GM23338 (cell line): ENCODE data around the gene CDKL4. TPM values are rescaled to one million over a fixed set of nuclear protein-coding genes. Genes with fewer than 3 reads are reported as not detected.
A peak's percentile ranks its signal among the peaks of the same experiment; 100 is the strongest.
"Not testable (repeated sequence)": the region's sequence is repeated elsewhere in the genome, so short reads cannot be mapped to it uniquely, and the experiment has no call there.

Source experiments
- ATAC-seq: fragments of 200-7000 bp; cut with Tn5 transposase; 3 replicates; pipeline ENCODE4 v1.9.1; 2020
- DNase-seq: peaks from one replicate; pipeline ENCODE4 v3.0.0-alpha.2; 2015; ENCODE audit warnings: low spot score
- H2AFZ ChIP-seq: fragments of 200-600 bp; sonication (generic); 2 replicates; pipeline ENCODE4 v1.8.0; 2016; ENCODE audit warnings: antibody characterized with exemption, mild to moderate bottlenecking, moderate library complexity
- H3F3A ChIP-seq: fragments of 200-600 bp; sonication (generic); replicated peaks from 2 replicates; pipeline ENCODE4 v1.8.0; 2017; ENCODE audit warnings: antibody characterized with exemption, mixed run types, low read depth
- H3K27ac ChIP-seq: fragments of 200-600 bp; sonication (generic); 2 replicates; pipeline ENCODE4 v1.6.1; 2016; ENCODE audit warnings: low read depth
- H3K27me3 ChIP-seq: fragments of 200-600 bp; sonication (generic); 2 replicates; pipeline ENCODE4 v1.8.0; 2016; ENCODE audit warnings: mild to moderate bottlenecking, mixed run types, moderate library complexity; ENCODE audit not compliant: insufficient read depth
- H3K36me3 ChIP-seq: fragments of 200-600 bp; sonication (generic); 2 replicates; pipeline ENCODE4 v1.8.0; 2016; ENCODE audit warnings: mild to moderate bottlenecking; ENCODE audit not compliant: insufficient read depth
- H3K4me1 ChIP-seq: fragments of 200-600 bp; sonication (generic); 2 replicates; pipeline ENCODE4 v1.8.0; 2016; ENCODE audit warnings: mild to moderate bottlenecking, moderate library complexity; ENCODE audit not compliant: insufficient read depth
- H3K4me2 ChIP-seq: fragments of 200-600 bp; sonication (generic); 2 replicates; pipeline ENCODE4 v1.7.1; 2017; ENCODE audit warnings: mixed run types
- H3K4me3 ChIP-seq: fragments of 200-600 bp; sonication (generic); 2 replicates; pipeline ENCODE4 v1.6.1; 2016; ENCODE audit warnings: mixed run types
- H3K79me2 ChIP-seq: fragments of 200-600 bp; sonication (generic); replicated peaks from 2 replicates; pipeline ENCODE4 v1.8.0; 2017; ENCODE audit warnings: mild to moderate bottlenecking; ENCODE audit not compliant: insufficient read depth
- H3K9me2 ChIP-seq: fragments of 200-600 bp; sonication (generic); 2 replicates; pipeline ENCODE4 v1.8.0; 2017; ENCODE audit not compliant: insufficient read depth
- H4K20me1 ChIP-seq: fragments of 200-600 bp; sonication (generic); replicated peaks from 2 replicates; pipeline ENCODE4 v1.8.0; 2017; ENCODE audit warnings: mild to moderate bottlenecking; ENCODE audit not compliant: insufficient read depth
- H3K27ac Mint-ChIP-seq: 2 replicates; pipeline ENCODE4 v1.8.0; 2020; ENCODE audit warnings: inconsistent platforms, mild to moderate bottlenecking, moderate library complexity, mixed read lengths
- H3K27me3 Mint-ChIP-seq: 3 replicates; pipeline ENCODE4 v1.8.0; 2022; ENCODE audit warnings: low read depth, mild to moderate bottlenecking, moderate library complexity, mixed read lengths, inconsistent platforms; ENCODE audit not compliant: insufficient read depth, poor library complexity
- H3K36me3 Mint-ChIP-seq: 3 replicates; pipeline ENCODE4 v1.8.0; 2021; ENCODE audit warnings: low read depth, mild to moderate bottlenecking, inconsistent platforms, moderate library complexity, mixed read lengths
- H3K4me1 Mint-ChIP-seq: 3 replicates; pipeline ENCODE4 v1.8.0; 2020; ENCODE audit warnings: mild to moderate bottlenecking, inconsistent platforms, mixed read lengths
- H3K4me3 Mint-ChIP-seq: 3 replicates; pipeline ENCODE4 v1.8.0; 2021; ENCODE audit warnings: moderate library complexity, mild to moderate bottlenecking, inconsistent platforms, mixed read lengths
- H3K9me3 Mint-ChIP-seq: 3 replicates; pipeline ENCODE4 v1.8.0; 2020; ENCODE audit warnings: moderate library complexity, mild to moderate bottlenecking, inconsistent platforms, mixed read lengths
- CREB1 ChIP-seq: fragments of 250-450 bp; sonication (Bioruptor Pico); IDR thresholded peaks from 2 replicates; pipeline ENCODE4 v1.5.0; 2020; ENCODE audit warnings: low read depth, mild to moderate bottlenecking, moderate library complexity
- EZH2phosphoT487 ChIP-seq: fragments of 200-600 bp; sonication (generic); IDR thresholded peaks from one replicate; pipeline ENCODE4 v1.8.1; 2018; ENCODE audit warnings: antibody characterized with exemption; ENCODE audit not compliant: unreplicated experiment
- NANOG ChIP-seq: IDR thresholded peaks from 2 replicates; pipeline ENCODE4 v1.6.1; 2016; ENCODE audit warnings: antibody characterized with exemption, borderline replicate concordance
- POLR2AphosphoS5 ChIP-seq: IDR thresholded peaks from 2 replicates; pipeline ENCODE4 v1.6.1; 2016; ENCODE audit warnings: antibody characterized with exemption, low read depth
- REST ChIP-seq: IDR thresholded peaks from one replicate; pipeline ENCODE4 v1.6.1; 2018; ENCODE audit warnings: antibody characterized with exemption; ENCODE audit not compliant: unreplicated experiment
- STAT1 ChIP-seq: IDR thresholded peaks from one replicate; pipeline ENCODE4 v1.6.1; 2016; ENCODE audit warnings: antibody characterized with exemption; ENCODE audit not compliant: unreplicated experiment
- polyA plus RNA-seq: library from polyadenylated mRNA; unstranded; fragments of >200 nt; fragmentation: Nextera tagmentation; extraction: Ambion mirVana; gene quantifications from 2 replicates; pipeline ENCODE4 v1.2.1, GENCODE V29; 2016
- total RNA-seq: library from RNA; depleted of rRNA; stranded (reverse); fragments of >200 nt; shearing (Covaris generic); gene quantifications from 2 replicates; pipeline ENCODE4 v1.2.3, GENCODE V29; 2014

CDKL4 gene
- total and polyA plus RNA-seq, 2 experiments from 2014 or later, result 0.24 TPM; not detected in 1

- TF ChIP-seq POLR2AphosphoS5, result no peak
- TF ChIP-seq REST, result no peak
- TF ChIP-seq STAT1, result no peak
- no peak for TF ChIP-seq CREB1 (CRISPR knock-in tag)
- TF ChIP-seq EZH2phosphoT487, result no peak
- no peak for TF ChIP-seq NANOG
- 0 out of 2 replicates have a peak, but pooled peaks cover under 1% of the 10 kb centered on the region for H3K9me2 ChIP-seq
- peak overlapping the region; percentile 33 for H3K4me2 ChIP-seq
- peak; percentile 78 for ATAC-seq
- no peak overlapping the region for H2AFZ ChIP-seq
- H3K4me3 ChIP-seq, result no peak overlapping the region
- H3K27me3 Mint-ChIP-seq, result no peaks in the 10 kb centered on the region
- no peaks in the 10 kb centered on the region for H3F3A ChIP-seq
- no peak overlapping the region for H3K4me3 Mint-ChIP-seq
- no peaks in the 10 kb centered on the region for H3K36me3 Mint-ChIP-seq
- H4K20me1 ChIP-seq, result no peaks in the 10 kb centered on the region
- H3K4me1 ChIP-seq, result peaks cover 29% of the 10 kb centered on the region
- peak overlapping the region; percentile 78 for H3K27ac ChIP-seq
- H3K79me2 ChIP-seq, result no peaks in the 10 kb centered on the region
- H3K36me3 ChIP-seq, result no peaks in the 10 kb centered on the region
- no peaks in the 10 kb centered on the region for H3K9me3 Mint-ChIP-seq
- H3K4me1 Mint-ChIP-seq, result peaks cover 24% of the 10 kb centered on the region
- peak; percentile 55 for DNase-seq
- H3K27me3 ChIP-seq, result no peaks in the 10 kb centered on the region
- peak overlapping the region; percentile 71 for H3K27ac Mint-ChIP-seq
These were observed 102.2 kb downstream of the CDKL4 start for GRCh38 chr2:39141334-39142271.

- DNase-seq, H3F3A ChIP-seq, H3K4me2 ChIP-seq, H3K36me3 ChIP-seq, H3K27me3 Mint-ChIP-seq, H3K79me2 ChIP-seq, H3K9me2 ChIP-seq, H3K4me3 Mint-ChIP-seq, H3K36me3 Mint-ChIP-seq, H3K4me3 ChIP-seq, H3K27me3 ChIP-seq, ATAC-seq, H4K20me1 ChIP-seq, H3K9me3 Mint-ChIP-seq, H2AFZ ChIP-seq: not testable (repeated sequence)
- Histone ChIP-seq H3K4me1 (peaks cover 29% of the 10 kb centered on the region), H3K27ac (peak overlapping the region; percentile 37)
- peaks cover 24% of the 10 kb centered on the region for H3K4me1 Mint-ChIP-seq
- peak overlapping the region; percentile 71; the same call in 1 of the 2 replicates for H3K27ac Mint-ChIP-seq
These were observed 102.8 kb downstream of the CDKL4 start for GRCh38 chr2:39140948-39141333.
